Adrenal gland (tissue), 5 donors: ENCODE measurements around the gene RPS27.

Source experiments
- CTCF ChIP-seq, 6 experiments: fragments of 450-650 bp in 4 of 6; fragments of 200-600 bp in 2 of 6; sonication (generic) in 1 of 6; IDR thresholded peaks; 1 replicate in 5 of 6; 2 replicates in 1 of 6; pipeline versions ENCODE4 v1.5.1 to v1.8.0; 2016 to 2021; ENCODE audit warnings: antibody characterized with exemption in 6 of 6, mild to moderate bottlenecking in 2 of 6, moderate library complexity in 1 of 6
- POLR2A ChIP-seq, 2 donors: fragments of 450-650 bp; IDR thresholded peaks; one replicate each; pipeline ENCODE4 v1.6.1; 2017; ENCODE audit warnings: antibody characterized with exemption in 2 of 2, mild to moderate bottlenecking in 2 of 2, moderate library complexity in 1 of 2
- donor health status: DM: no; HTN: no; CAD: no.

- TF ChIP-seq CTCF (IDR thresholded peaks at IDR 0.05) (no peak), POLR2A (IDR thresholded peaks at IDR 0.05) (no peak)
These were observed 47.6 kb upstream of the RPS27 start for GRCh38 chr1:153942766-153943549.
